Renal cortex interstitium (tissue), 11 donors: ENCODE measurements around the gene POLDIP3. TPM values are rescaled to one million over a fixed set of nuclear protein-coding genes. Genes with fewer than 3 reads are reported as not detected.
"Not testable (repeated sequence)": the region's sequence is repeated elsewhere in the genome, so short reads cannot be mapped to it uniquely, and the experiment has no call there.

Source experiments
- DNase-seq, 11 donors: peaks; one replicate each; pipeline ENCODE4 v3.0.0-alpha.2; 2013; ENCODE audit warnings: low read depth in 9 of 11, low spot score in 4 of 11; ENCODE audit errors: extremely low read depth in 1 of 11
- polyA plus RNA-seq, 3 donors: library from polyadenylated mRNA; unstranded; fragments of 120-200 nt; gene quantifications; one replicate each; pipeline ENCODE4 v1.2.1, GENCODE V29; 2013; ENCODE audit not compliant: insufficient read length in 3 of 3

POLDIP3 gene
- polyA plus RNA-seq, 3 donors: 101 to 118 (median 115) TPM

DNA sequence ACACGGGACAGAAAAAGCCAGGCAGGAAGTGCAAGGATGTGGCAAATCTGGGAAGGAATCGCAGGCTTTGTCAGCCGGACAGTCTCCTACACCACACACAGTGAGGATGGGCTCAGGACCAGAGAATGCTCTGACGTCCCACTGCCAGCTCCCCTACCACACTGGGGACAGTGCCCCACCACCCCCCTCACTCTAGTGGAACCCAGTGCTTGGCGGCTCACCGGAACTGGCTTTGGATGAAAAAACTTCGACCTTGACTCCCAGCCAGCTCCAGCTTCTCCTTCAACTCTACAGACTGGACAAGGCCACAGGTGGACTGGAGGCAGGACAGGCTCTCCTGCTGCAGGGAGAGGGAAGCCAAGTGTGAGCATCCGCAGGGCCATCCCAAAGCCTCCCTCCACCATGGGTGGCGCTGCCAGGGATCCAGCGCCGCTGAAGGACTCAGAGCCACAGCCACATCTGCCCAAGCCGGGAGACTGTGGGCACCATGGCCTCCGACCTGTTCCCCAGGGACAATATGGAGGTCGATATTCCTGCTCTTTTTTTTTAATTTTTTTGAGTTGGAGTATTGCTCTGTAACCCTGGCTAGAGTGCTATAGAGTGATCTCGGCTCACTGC lies 37.0 kb downstream of the POLDIP3 start:
- no peak for DNase-seq

GRCh38 chr22:42577141-42577540 lies 37.5 kb downstream of the POLDIP3 start:
- DNase-seq: not testable (repeated sequence)

DNA sequence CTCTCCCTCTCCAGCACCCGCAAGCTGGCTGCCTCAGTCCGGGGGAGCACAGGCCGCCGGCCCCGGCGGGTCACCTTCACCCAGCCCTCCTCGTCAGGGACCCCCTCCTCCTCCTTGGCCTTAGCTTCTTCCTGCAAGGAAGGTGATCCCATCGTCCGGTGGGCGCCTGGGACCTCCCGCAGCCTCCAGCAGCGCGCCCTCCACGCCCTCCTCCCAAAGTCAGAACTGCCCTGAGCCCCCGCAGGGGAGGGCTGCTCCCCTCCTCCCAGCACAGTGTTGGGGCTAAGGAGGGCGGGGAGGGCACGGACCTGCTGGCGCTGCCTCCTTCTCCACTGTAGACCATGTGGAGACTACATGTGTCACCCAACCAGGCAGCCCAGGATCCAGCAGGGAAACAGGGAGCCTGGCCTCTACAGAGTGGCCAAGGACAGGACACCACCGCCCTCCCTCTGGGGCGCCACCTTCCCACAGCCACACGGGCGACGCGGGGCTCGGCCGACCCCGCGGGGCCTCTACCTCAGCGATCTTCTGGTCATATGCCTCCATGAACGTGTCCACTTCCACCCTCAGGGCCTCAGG lies 38.6 kb downstream of the POLDIP3 start:
- not testable (repeated sequence) for DNase-seq

DNA sequence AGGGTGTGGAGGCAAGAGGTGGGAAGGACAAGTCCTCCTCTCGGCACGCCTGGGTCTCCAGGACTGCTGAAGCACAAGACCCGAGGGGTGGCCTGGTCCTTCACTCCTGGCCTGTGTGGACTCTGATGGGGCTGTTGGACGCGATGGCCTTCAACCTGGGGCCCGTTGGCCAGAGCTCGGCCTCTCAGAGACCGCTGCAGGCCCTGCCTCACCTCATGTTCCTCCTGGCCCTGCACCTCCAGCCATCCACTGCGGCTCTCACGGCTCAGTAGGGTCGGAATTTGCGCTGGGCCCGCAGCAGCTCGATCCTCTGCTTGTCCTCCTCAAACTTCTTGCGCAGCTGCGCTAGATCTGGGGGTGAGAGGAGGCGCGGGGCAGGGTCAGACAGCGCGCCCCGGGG lies 40.2 kb downstream of the POLDIP3 start:
- not testable (repeated sequence) for DNase-seq

DNA sequence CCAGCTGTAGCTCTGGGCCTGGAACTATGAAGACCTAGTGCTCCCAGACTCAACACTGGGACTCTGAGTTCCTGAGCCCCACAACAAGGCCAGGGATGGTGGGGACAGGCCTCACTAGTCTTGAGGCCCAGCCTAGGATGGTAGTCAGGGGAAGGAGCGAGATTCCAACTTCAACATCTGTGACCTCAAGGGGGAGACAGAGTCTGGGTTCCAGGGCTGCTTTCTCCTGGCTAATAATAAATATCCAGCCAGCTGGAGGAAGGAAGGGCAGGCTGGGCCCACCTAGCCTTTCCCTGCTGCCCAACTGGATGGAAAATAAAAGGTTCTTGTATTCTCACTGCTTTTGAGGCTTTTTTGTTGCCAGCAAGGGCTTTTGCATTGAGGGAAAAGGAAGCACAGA lies 40.6 kb downstream of the POLDIP3 start:
- DNase-seq: not testable (repeated sequence)

DNA sequence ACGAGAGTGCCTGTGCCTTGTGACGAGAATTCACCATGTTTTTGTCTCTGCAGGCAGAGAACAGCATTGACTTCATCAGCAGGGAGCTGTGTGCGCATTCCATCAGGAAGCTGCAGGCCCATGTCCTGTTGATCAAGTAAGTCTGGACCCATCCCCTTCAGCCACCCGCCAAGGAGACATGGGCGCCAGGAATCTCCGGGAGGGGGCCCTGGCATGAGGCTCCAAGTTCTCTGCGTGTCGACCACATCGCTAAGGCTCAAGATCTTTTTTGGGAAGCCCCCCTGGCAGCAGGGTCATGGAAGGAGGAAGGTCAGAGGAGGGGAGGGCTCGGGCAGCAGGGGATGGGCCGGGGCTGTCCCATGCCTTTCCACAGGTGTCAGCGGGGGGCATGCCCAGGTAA lies 43.6 kb downstream of the POLDIP3 start:
- DNase-seq: not testable (repeated sequence)

DNA sequence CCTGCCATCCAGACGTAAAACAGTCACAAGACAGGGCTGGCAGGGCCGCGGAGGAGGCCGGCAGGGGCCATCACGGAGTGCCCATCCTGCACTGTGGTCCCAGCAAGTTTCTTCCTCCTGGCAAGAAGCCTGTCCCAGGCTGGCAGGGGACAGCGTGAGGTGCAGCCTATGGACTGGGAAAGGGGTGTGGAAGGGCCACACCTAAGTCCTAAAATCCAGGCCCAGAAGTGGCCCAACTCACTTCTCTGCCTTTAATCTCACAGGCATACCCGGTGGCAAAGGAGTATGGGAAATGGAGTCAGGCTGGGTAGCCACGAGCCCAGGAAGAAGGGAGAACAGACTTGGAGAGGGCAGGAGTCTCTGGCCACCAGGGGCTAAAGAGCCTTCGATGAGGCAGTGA lies 44.1 kb downstream of the POLDIP3 start:
- not testable (repeated sequence) for DNase-seq

- DNase-seq: not testable (repeated sequence)
Observed at GRCh38 chr22:42567950-42568349, 46.7 kb downstream of the POLDIP3 start.

DNA sequence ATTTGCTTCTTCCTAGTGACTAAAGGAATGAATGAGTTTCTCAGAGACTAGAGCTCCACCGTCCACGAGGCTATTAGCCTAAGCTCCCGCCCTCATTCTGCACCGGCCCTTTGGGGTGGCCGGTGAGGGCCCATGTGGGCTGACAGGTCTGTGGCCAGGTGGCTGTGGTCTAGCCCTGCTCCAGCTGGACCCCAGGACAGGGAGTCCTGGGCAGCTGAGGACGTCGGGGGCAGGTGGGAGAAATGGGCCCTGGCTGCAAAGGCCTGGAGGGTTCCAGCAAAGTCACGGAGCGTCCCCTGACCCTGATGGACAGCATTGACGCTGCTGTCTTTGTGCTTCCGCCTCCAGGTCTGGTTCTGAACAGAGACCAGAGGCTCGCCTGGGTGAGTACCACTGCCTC lies 48.7 kb downstream of the POLDIP3 start:
- no peak for DNase-seq

DNA sequence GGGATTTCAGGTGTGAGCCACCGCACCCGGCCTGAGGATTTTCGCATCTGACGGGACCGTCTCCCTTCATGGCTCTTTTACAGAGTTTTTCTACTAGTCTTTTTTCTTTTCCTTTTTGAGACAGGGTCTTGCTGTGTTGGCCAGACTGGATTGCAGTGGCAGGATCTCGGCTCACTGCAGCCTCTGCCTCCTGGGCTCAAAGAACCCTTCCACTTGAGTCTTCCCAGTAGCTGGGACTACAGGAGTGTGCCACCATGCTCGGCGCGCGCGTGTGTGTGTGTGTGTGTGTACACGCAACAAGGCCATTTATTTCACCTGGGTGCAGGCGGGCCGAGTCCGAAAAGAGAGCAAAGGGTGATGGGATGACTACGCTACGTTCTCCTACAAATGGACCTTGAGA lies 50.0 kb downstream of the POLDIP3 start:
- no peak for DNase-seq

DNA sequence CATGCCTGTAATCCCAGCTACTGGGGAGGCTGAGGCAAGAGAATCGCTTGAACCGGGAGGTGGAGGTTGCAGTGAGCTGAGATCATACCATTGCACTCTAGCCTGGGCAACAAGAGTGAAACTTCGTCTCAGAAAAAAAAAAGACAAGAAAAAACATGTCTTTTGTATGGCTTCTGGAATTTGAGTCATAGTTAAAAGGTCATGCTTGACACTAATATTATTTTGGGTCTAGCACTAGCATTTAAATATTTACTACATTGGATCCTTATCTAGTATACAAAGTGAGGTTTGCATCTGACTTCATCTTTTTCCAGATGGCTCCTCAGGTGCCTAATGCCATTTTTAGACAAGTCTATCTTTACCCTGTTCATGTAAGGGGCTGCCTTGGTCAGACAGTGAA lies 50.7 kb downstream of the POLDIP3 start:
- DNase-seq: not testable (repeated sequence)

- no peak for DNase-seq
Observed at GRCh38 chr22:42562684-42563083, 52.0 kb downstream of the POLDIP3 start.

- DNase-seq: peak in 2 of 11 donors; percentile 21 to 56
Observed at GRCh38 chr22:42562279-42562678, 52.4 kb downstream of the POLDIP3 start.

DNA sequence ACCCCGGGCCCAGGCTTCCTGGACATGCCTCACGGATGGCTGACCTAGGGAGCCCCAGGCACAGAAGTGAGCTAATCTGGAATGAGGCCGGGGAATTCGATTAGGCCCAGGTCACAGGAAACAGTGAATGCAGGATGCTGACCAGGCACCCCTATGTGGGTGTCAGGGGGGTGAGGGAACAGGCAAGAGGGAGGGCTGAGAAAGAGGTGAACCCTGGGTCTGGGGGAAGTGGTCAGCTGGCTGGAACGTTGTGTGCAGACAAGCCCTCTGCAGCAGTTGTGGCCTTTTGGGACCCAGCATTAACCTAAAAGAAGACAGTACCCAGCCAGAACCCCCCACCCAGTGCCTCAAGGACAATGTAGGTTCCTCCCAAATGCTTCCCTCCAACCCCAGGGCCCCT lies 52.8 kb downstream of the POLDIP3 start:
- DNase-seq: no peak

GRCh38 chr22:42560781-42561180 lies 53.9 kb downstream of the POLDIP3 start:
- no peak for DNase-seq

DNA sequence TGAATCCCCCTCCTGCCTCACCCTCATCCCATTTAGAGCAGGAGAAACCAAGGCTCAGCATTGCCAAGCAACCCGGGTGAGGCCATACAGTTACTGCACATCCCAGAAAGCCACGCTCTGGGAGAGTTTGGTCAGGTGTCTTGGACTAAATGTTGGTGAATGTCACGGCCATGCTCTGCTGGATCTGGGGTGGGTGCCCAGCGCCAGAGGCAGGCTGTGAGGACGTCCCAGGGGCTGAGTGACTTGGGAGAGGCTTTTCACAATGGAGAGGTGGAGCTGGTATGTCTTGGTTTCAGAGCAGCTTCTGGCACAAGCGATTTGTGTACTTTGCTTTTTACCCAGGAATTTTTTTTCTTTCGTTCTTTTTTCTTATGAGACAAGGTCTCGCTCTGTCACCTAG lies 54.3 kb downstream of the POLDIP3 start:
- no peak for DNase-seq

DNA sequence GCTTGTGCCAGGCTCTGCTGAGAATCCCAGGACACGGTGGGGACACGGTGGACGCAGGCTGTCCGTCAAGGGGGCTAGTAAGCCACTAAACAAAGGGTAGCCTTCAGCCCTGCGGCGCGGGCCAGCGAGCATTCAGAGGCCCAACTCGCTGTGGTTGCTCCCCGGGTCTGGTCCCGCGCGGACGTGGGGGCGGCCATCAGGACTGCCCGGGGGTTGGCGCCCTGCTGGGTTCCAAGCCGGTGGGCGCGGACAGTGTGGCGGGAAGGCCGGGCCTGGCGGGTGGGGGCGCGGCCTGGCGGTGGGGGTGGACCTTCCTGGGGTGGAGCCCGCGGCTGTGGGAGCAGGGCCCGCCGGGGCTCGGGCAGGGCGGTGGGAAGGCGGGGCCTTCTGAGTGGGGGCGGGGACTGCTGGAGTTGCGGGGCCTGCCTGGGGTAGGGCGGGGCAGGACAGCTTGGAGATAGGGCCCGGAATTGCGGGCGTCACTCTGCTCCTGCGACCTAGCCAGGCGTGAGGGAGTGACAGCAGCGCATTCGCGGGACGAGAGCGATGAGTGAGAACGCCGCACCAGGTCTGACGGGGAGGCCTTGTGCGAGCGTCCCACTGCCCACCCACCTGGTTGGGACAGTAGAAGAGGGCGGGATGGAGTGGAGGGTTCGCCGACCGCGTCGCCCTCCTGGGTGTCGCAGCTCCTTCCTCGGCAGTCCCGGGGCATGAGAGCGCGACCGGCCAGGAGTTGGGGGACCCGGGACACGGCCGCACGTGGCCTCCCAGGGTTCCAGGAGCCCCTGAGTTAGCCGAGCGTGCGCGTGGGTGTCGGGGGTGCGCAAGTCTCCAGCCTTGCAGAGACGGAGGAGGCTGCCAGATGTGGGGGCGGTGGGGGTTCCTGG lies 61.0 kb downstream of the POLDIP3 start, which contains the start of gene SERHL2:
SERHL2 (plus strand) TSS at position 482 of the 887 bp plus-strand sequence; CDS start at position 547, 65 bp downstream.
- peak in 9 of 11 donors; percentile 58 to 85 (median 70) for DNase-seq

GRCh38 chr22:42552294-42552647 lies 62.4 kb downstream of the POLDIP3 start:
- not testable (repeated sequence) for DNase-seq

- DNase-seq: peak in 1 of 11 donors; percentile 25
Observed at GRCh38 chr22:42549331-42550060, 65.2 kb downstream of the POLDIP3 start.
